ENCODE measurements around the gene SGSM1.

DNA sequence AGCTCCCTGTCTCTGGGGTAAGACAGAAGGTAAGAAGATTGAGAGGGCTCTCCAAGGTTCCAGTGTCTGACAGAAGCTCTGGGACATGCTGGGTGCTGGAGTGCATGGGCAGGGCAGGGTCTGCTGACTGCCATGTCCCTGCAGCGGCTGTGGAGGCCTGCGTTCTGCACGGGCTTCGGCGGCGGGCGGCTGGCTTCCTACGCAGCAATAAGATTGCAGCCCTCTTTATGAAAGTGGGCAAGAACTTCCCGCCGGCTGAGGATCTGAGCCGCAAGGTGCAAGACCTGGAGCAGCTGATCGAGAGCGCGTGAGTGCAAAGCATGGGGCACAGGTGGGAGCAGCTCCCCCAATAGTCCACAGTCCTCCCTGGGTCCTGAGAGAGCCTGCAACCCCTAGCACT lies 41.5 kb downstream of the SGSM1 start:
- TF ChIP-seq EZH2 (IDR thresholded peaks at IDR 0.05; ENCODE audit: low read length, missing control alignments), result no peak
- TF ChIP-seq, protein P1, sequence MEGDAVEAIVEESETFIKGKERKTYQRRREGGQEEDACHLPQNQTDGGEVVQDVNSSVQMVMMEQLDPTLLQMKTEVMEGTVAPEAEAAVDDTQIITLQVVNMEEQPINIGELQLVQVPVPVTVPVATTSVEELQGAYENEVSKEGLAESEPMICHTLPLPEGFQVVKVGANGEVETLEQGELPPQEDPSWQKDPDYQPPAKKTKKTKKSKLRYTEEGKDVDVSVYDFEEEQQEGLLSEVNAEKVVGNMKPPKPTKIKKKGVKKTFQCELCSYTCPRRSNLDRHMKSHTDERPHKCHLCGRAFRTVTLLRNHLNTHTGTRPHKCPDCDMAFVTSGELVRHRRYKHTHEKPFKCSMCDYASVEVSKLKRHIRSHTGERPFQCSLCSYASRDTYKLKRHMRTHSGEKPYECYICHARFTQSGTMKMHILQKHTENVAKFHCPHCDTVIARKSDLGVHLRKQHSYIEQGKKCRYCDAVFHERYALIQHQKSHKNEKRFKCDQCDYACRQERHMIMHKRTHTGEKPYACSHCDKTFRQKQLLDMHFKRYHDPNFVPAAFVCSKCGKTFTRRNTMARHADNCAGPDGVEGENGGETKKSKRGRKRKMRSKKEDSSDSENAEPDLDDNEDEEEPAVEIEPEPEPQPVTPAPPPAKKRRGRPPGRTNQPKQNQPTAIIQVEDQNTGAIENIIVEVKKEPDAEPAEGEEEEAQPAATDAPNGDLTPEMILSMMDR (conservative IDR thresholded peaks at IDR 0.05 in 1 of 2, IDR thresholded peaks at IDR 0.05 in 1 of 2; ENCODE audit: low read depth in 1 of 2, low read length in 2 of 2), result no peak

All from fibroblast of lung (primary cell).